Muscle of back (tissue), 11 donors: ENCODE measurements around the gene OSBPL3. TPM values are rescaled to one million over a fixed set of nuclear protein-coding genes. Genes with fewer than 3 reads are reported as not detected.
A peak's percentile ranks its signal among the peaks of the same experiment; 100 is the strongest.
"Not testable (repeated sequence)": the region's sequence is repeated elsewhere in the genome, so short reads cannot be mapped to it uniquely, and the experiment has no call there.

Source experiments
- DNase-seq, 3 donors: peaks; one replicate each; pipeline versions ENCODE4 v3.0.0 to v3.0.0-alpha.2; 2013
- polyA plus RNA-seq, 10 donors: library from polyadenylated mRNA; unstranded; fragments of 120-200 nt; gene quantifications; one replicate each; pipeline ENCODE4 v1.2.1, GENCODE V29; 2013; ENCODE audit not compliant: insufficient read length in 10 of 10

OSBPL3 gene
- polyA plus RNA-seq, 10 donors, result 2.9 to 5.9 (median 3.8) TPM

DNA sequence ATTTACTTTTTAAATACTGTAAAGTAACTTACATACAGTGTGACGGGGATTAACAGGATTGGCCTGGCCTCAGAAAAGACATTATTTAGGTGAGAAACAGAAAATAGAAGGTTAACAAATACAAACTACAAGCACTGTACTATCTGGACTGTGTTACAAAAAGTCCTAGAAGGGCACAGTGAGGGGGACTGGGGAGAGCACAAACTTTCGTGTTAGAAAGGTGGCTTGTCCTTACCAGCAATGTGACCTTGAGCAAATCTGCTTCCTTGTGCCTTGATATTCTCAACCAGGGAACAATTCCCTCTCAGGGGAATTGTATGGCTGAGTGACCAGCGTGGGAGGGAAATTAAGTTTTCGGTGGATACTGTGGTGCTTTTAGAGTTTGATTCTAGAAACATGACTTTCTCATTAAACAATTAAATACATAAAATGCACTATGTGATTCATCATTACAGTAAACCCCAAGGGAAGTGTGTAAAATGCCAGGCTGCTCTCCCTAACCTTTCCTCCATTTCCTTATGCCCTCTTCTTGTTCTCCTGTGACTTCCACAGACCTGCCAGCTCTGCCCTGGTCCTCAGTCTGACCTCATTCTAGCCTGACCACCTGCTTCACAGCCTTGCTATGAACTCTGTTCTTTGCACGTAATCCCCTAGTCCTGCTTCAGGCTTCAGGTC lies 57.7 kb downstream of the OSBPL3 start:
- DNase-seq, result no peak

GRCh38 chr7:24921362-24921679 lies 58.7 kb downstream of the OSBPL3 start:
- DNase-seq, result no peak

GRCh38 chr7:24920451-24921361 lies 59.3 kb downstream of the OSBPL3 start:
- DNase-seq, result no peak

- peak in 1 of 3 donors; percentile 52 for DNase-seq
These were observed 62.3 kb downstream of the OSBPL3 start for GRCh38 chr7:24917510-24918239.

DNA sequence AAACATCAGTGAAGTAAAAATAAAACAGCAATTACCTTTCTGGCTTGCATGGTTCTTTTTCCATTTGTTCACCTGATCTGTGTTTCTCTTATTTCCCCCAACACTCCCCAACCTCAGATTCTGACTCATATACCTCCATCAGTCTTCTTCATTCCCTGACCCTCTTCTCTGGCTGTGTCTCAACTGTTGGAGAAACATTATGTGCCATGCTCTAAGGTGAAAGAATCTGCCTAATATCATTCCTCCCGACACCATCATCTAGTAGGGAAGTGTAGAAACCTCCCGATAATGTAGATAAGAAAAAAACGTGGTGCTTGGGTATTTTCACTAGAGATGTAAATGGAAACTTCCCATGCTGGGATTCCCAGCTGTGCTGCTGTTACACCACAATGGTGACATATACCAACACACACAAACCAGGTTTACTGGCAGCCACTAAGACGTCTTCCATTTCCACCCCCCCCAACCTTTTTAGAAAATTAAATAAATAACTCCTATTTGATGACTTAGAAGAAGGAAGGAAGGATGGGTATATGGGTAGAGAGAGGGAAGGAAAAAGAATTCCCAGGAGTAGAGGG lies 63.4 kb downstream of the OSBPL3 start:
- DNase-seq, result no peak

- no peak for DNase-seq
These were observed 65.5 kb downstream of the OSBPL3 start for GRCh38 chr7:24914465-24914859.

DNA sequence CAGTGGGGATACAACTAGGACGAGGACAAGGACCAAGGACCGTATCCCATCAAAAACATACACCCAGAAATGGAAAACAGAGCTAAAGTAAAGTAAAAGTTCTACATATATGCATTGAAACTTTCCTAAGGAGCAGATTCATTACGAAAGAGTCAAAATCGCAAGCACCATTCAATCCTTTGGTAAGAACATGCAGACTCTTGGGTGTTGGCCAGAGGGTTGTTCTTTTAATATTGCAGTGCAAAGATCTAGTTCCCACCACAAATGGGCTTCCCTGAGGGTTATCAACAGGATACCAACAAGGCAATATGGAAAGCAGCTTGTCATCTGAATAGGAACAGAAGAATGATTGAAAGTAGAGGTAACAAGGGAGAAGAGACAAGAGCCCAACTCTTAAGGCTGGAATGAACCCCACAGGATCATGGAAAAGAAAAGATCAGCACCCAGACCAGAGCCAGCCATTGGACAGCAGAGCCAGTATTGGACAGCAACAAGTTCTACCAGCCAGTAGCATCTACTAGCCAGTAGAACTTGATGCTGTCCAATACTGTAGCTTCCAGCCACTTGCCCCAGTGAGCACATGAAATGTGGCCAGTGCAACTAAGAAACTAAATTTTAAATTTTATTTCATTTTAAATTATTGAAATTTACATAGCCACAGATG lies 66.0 kb downstream of the OSBPL3 start:
- DNase-seq, result no peak

- DNase-seq, result no peak
These were observed 67.0 kb downstream of the OSBPL3 start for GRCh38 chr7:24912874-24913514.

GRCh38 chr7:24912424-24912823 lies 67.6 kb downstream of the OSBPL3 start:
- DNase-seq, result no peak

DNA sequence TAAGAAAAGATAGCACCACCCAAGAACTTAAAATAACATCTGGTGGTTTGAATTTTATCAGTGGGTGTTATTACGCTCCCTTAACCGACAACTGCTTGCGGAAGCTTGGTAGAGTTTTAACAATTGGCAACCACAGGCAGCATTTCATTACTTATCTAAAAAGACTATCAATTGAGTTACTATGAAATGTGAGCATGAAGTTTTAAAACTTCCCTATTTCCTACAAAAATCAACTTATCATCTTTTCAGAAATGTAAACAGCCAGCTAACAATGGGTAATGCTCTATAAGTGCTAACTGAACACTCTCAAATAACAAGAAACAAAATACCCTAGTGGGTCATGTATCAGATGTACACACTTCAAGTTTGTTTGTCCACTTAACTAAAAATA lies 68.8 kb downstream of the OSBPL3 start:
- DNase-seq, result no peak

DNA sequence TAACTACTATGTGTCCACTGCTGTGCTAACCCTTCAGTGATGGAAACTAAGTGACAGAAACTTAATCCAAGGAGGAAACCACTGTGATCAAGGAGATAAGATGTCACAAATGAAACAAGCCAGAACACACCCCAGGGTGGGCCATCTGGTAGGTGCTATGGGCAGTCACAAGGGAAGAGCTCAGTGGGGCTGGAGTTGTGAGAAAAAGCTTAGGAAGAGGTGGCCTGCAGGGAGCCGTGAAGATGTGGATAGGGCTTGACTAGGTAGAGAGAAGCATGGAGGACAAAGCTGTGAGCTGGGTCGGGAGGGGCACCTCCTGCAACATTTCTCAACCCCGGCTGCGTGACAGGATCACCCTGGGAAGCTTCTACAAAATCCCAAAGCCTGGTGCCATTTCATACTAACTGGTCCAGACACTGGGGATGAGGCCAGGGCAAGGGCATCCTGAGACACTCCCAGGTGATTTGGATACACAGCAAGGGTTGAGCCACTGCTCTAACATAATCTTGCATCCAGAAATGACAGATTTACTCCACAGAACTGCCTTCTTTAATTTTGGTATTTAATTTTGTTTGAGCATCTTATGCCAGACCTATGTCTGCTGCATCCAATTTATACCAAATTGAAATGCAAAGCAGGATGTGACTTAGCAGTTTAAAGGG lies 69.3 kb downstream of the OSBPL3 start:
- DNase-seq, result no peak

- no peak for DNase-seq
These were observed 71.3 kb downstream of the OSBPL3 start for GRCh38 chr7:24908727-24909126.

- no peak for DNase-seq
These were observed 71.8 kb downstream of the OSBPL3 start for GRCh38 chr7:24908166-24908565.

GRCh38 chr7:24907311-24907886 lies 72.6 kb downstream of the OSBPL3 start:
- DNase-seq, result peak in 1 of 3 donors; percentile 19

GRCh38 chr7:24905996-24906770 lies 73.8 kb downstream of the OSBPL3 start:
- DNase-seq, result no peak

DNA sequence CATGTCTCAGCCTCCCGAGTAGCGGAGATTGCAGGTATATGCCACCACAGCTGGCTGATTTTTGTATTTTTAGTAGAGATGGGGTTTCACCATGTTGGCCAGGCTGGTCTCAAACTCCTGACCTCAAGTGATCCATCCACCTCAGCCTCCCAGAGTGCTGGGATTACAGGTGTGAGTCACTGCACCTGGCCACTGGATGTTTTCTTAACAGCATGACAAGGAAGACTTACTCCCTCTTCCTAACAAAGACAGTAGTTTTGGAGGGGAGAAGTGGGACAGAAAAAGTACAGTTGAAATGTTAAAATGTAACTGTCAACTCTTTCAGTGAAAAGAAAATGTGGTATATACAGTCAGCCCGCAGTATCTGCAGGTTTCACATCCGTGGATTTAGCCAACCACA lies 76.0 kb downstream of the OSBPL3 start:
- DNase-seq, result not testable (repeated sequence)

DNA sequence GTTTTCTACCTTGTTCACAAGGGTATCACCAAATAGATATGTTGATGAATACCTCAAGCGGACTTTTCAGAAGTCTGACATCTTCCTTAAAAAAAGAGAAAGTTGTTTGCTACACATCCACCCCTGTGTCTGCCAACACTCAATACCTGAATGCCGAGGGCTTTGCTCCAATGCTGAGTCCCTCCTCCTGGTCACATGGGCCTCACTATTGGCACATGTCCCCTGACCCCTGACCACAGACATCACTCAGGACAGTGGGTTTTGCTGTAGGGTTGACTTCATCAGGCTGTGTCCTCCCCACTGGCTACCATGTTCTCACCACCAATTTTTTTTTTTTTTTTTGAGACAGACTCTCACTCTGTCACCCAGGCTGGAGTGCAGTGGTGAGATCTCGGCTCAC lies 76.4 kb downstream of the OSBPL3 start:
- DNase-seq, result no peak

DNA sequence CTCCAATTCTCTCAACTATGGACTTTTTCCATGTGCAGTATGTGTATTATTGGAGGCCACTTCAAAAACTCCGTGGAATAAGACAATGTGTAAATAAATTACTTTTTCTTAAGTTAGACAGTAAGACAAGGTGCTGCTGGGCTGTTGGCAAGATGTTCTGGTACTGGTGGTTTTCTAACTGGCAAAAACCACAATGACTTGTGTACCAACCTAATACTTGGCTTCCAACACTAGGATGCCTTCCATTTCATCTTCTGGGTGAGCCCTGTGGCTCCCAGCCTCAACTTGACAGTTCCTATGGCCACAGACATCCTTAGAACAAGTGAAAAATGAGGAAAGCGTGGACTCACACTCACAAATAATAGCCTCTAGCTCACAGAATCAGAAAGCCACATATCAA lies 77.0 kb downstream of the OSBPL3 start:
- no peak for DNase-seq

GRCh38 chr7:24902276-24902675 lies 77.7 kb downstream of the OSBPL3 start:
- no peak for DNase-seq
